T-helper 9 cell (primary cell): Measurements from ENCODE around the gene LCN15.

Experiments used
- DNase-seq: peaks from one replicate; pipeline ENCODE4 v3.0.0-alpha.2; 2020

The LCN15 gene

GRCh38 chr9:136754626-136755301 is 9.6 kb downstream of the LCN15 start:
- no peak for DNase-seq

- no peak for DNase-seq
These were observed 10.2 kb downstream of the LCN15 start for GRCh38 chr9:136754059-136754572.

- DNase-seq = no peak
These were observed 10.8 kb downstream of the LCN15 start for GRCh38 chr9:136753371-136754058.

- DNase-seq = no peak
These were observed 12.5 kb downstream of the LCN15 start for GRCh38 chr9:136751814-136752213.

- DNase-seq = no peak
These were observed 13.1 kb downstream of the LCN15 start for GRCh38 chr9:136751244-136751643.

- no peak for DNase-seq
These were observed 13.8 kb downstream of the LCN15 start for GRCh38 chr9:136750526-136750925.

- no peak for DNase-seq
These were observed 15.4 kb downstream of the LCN15 start for GRCh38 chr9:136748666-136749611.

GRCh38 chr9:136748201-136748600 is 16.1 kb downstream of the LCN15 start, which contains the start of gene LCN6:
LCN6 (minus strand) TSS chr9:136748525; CDS start chr9:136748483, 42 bp downstream.
- no peak for DNase-seq

- DNase-seq = no peak
These were observed 16.9 kb downstream of the LCN15 start for GRCh38 chr9:136747161-136748060.

- no peak for DNase-seq
These were observed 17.7 kb downstream of the LCN15 start for GRCh38 chr9:136746621-136747020.

- DNase-seq = no peak
These were observed 18.2 kb downstream of the LCN15 start for GRCh38 chr9:136746155-136746490.

- DNase-seq = no peak
These were observed 18.7 kb downstream of the LCN15 start for GRCh38 chr9:136745389-136746154.

- no peak for DNase-seq
These were observed 19.5 kb downstream of the LCN15 start for GRCh38 chr9:136744773-136745172.

- DNase-seq = no peak
These were observed 20.6 kb downstream of the LCN15 start for GRCh38 chr9:136743639-136744211.

- no peak for DNase-seq
These were observed 21.5 kb downstream of the LCN15 start, which contains the start of gene LCN10 for GRCh38 chr9:136742591-136743391. LCN10 (minus strand) TSS chr9:136742940; CDS start chr9:136742903, 37 bp downstream.

GRCh38 chr9:136741883-136742571 is 22.3 kb downstream of the LCN15 start:
- DNase-seq = no peak

- DNase-seq = no peak
These were observed 23.1 kb downstream of the LCN15 start for GRCh38 chr9:136740971-136741882.

GRCh38 chr9:136740491-136740890 is 23.8 kb downstream of the LCN15 start:
- no peak for DNase-seq
